Non-pigmented ciliary epithelial cell (primary cell): ENCODE measurements around the gene SPON1.
"Not testable (repeated sequence)": the region's sequence is repeated elsewhere in the genome, so short reads cannot be mapped to it uniquely, and the experiment has no call there.

Experiments used
- DNase-seq: peaks from one replicate; pipeline ENCODE4 v3.0.0-alpha.2; 2010; ENCODE audit warnings: low read depth

Gene SPON1

DNA sequence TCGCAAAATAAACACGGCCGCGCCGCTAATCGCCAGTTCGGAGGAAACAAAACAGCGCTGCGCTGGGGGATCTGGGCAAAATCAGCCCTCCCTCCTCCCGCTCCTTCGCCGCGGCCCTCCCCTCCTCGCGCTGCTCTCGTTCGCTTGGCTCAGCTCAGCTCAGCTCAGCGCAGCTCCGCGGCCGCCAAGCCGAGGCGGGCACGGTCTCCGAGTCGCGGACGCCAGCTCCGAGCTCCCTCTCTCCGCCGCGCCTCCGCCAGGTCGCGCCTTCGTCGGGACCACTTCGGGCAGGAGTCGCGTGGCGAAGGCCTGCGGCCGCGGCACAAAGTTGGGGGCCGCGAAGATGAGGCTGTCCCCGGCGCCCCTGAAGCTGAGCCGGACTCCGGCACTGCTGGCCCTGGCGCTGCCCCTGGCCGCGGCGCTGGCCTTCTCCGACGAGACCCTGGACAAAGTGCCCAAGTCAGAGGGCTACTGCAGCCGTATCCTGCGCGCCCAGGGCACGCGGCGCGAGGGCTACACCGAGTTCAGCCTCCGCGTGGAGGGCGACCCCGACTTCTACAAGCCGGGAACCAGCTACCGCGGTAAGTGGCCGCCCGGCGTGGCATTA is at the start of gene SPON1:
Gene SPON1, plus strand, starts transcription at position 162 of the 607 bp plus-strand sequence. Its CDS starts 182 bp downstream, at position 344.
- no peak for DNase-seq

DNA sequence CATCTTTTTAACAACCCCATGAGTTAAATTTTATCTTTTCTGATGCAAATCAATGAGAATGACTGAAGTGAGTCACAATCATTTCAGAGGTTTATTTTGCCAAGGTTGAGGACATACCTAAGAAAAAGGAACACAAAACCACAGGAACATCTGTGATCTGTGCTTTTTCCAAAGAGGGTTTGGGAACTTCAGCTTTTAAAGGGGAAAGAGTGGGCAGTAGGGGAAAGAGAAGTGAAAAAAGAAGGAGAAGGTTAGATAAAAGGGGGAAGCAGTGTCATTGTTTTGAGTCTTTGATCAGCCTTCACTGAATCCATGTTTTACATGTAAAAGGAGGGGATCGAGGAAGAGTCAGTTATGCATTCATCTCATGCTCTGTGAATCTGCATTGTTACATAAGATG is 45.3 kb upstream of the SPON1 start:
- no peak for DNase-seq

DNA sequence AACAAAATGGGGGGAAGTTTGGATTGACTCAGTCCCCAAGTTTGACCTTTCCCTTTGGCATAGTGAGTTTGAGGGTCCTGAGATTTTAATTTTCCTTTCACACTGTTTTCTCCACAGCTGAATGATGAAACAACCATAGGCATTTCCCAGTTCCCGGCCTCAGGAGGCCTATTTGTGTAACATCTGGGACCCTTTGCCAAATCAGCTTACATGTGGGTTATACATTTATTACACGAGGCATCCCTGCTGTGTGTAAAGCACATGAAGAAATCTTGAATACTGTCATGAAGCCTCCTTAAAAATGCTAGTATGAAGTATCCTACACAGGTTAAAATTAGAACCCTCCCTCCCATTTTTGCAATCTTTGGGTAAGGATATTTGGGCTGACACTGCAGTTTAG is 44.6 kb upstream of the SPON1 start:
- no peak for DNase-seq

DNA sequence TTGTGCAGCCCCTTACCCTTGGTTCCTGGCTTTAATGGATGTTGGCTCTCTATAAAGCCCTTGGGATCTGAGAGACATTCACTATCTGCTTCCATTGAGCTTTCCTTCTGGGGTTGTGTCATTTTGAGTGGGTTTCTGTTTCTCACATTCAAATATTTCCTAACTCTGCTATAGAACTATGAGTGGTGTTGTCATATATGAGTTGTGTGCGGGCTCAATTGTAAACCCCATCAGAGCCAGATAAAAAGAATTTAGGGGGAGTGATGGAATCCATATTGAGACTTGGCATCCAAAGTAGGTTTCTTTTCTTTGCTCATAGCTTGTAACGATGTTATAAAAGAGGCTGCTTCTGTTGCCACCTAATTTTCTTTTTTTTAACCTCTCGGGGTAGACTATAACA is 41.8 kb upstream of the SPON1 start:
- DNase-seq: no peak

DNA sequence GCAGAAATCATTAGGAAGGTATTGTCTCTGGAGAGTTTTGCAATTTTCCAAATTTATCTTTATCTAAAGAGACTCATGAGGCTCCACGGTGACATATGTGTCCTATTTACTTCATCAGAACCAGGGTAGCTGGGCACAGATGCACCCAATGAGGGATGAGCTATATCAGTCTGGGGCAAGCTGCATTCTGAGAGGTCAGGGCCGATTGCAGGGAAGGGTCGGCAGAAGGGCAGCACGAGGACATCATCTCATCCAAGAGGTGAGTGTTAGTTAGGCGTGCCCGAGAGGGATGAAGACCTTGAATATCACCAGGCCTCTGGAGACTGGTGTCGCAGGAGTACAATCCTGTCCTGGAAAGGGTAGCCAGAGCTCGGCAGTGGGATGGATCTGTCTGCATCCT is 41.0 kb upstream of the SPON1 start:
- DNase-seq: no peak

DNA sequence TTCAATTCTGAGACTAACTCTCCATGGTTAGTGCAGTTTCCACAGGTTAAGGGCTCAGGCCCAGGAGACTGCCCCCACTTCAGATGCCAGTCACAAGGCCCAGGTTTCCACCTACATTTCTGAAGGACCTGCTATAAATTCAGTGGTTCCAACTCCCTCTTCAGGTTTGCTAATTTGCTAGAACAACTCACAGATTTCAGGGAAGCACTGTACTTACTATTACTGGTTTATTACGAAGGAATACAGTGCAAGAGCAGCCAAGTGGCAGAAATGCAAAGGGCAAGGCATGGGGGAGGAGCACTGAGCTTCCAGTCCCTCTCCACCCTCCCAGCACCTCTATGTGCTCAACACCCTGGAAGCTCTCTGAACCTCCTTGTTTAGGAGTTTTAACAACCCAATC is 39.3 kb upstream of the SPON1 start:
- DNase-seq: no peak

DNA sequence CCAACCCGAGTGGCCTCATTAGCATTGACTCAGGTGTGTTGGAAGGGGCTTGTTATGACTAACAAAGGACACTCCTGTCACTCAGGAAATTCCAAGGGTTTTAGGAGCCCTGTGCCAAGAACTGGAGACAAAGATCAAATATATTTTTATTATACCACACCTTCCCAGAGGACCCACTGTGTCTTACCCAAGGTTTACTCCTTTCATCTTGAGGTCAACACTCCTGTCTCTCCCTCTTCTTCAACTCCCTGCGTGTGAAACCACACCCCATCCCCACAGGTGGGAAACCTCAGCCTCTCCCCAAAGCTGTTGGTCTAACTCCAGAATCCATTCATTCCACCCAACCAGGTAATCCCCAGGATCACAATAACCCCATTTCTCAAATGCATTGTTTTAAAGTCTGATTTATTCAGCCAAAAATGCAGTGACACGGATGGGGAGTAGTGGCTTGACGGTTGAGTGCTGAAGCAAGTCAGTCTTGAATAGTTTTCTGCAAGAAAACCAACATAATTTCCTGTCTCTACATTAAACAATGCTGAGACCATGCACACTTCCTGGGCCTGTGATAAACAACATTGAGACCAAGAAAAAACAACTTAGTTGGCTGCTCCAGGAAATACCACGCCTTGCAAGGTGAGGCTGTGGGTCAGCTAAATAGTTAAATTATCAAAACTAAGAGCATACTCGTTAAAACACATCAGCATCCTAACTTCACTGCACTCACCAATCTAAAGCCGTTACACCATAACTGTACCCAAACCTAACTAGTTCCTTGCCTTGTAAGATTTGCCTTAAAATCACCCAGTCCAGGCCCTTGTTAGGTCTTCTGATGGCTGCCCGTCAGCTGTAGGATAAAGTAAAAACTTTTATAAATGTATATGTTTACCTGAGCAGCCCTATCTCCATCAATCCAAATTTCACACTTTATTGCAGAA is 38.5 kb upstream of the SPON1 start:
- DNase-seq: no peak

DNA sequence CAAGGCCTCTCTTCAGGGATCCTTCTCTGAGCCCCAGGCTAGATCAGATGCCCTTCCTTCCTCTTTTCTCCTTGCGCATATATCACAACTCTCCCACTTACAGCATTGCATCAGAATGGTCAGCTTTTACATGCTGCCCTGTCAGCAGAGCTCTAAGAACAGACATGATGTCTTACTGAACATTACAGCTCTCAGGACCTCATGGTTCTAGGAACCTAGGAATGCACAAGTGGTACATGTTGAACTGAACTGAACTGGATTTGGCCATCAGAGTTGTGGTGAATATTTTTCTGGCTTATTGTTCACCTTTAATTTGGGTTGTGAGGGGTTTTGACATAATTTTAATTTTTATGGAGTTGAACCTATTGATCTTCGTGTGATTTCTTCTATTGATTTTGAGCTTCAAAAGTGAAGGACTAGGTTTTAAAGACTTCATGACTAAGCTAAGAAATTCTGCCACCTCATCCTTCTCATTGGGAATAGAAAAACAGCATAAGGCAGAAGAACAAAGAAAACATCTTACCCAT is 37.7 kb upstream of the SPON1 start:
- DNase-seq: no peak

DNA sequence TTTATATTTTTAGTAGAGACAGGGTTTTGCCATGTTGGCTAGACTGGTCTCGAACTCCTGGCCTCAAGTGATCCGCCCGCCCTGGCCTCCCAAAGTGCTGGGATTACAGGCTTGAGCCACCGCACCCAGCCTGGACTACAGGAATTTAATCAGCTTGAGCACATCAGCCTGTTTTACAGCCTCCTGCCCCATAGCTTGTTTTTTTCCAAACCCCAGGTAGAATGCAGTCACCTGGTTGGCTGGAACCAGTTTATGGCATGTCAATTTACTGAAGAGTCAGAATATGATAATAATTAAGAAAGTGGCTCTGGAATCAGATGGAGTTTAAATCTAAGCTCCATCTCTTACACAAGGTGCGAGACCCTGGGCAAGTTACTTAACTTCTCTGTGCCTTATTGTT is 36.2 kb upstream of the SPON1 start:
- not testable (repeated sequence) for DNase-seq

DNA sequence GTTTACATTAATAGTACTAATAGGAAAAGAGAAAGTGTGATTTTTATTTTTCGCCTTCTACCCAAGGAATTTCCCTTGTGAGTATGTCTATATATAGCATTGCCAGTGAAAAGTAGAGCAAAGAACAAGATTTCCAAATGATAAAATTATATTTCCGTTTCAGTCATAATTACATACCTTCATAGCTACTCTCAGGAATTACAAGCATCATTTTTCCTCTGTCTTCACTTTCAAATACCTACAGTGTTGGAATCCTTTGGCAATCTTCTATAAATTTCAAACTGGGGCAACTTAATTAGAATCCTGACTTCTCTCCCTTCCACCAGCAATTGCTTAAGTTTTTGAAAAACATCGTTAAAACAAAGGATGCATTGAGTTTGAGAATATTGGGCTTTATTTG is 35.5 kb upstream of the SPON1 start:
- DNase-seq: no peak

DNA sequence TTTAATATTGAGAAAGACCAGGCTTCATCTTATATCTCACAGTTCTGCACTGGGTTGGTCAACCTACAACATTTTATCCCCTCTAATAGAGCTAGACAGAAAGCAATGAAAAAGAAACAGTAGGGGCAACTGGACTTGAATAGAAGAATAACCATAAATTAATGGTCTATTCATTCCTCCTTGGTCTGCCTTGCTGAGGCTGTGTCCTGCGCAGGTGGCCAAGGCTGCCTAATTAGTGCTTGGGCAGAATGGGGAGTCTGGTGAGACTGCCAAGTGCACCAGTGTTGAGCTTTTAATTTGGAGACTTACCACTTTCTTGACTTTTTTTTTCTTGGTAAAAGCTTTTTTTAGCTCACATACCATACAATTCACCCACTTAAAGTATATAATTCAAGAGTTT is 35.0 kb upstream of the SPON1 start:
- DNase-seq: no peak

DNA sequence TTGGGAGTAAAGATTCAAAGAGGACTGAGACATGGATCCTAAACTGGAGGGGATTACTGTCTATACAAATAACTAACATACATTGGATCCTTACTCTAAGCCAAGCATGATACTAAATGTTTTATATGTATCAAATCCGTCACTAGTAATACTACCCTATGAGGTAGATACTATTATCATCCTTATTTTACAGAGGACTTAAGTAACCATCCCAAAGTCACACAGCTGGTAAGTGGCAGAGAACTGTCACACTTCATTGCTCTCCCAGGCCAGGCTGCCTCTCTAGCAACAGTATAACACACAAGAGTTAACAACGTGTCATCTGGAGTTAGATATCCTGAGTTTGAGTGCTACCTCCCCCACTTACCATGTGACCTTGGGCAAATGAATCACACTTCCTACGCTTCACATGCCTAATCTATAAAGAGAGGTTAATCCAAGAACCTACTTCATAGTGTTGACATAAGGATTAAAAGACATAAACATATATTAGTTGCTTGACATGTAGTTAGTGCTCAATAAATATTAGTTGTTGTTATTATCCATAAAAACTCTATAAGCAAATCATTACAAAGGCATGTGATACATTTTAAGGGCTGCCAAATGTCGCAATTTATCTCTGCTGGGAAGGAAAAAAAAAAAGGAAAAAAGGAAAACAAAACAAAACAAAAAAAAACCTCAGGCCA is 33.8 kb upstream of the SPON1 start:
- peak; percentile 61 for DNase-seq

DNA sequence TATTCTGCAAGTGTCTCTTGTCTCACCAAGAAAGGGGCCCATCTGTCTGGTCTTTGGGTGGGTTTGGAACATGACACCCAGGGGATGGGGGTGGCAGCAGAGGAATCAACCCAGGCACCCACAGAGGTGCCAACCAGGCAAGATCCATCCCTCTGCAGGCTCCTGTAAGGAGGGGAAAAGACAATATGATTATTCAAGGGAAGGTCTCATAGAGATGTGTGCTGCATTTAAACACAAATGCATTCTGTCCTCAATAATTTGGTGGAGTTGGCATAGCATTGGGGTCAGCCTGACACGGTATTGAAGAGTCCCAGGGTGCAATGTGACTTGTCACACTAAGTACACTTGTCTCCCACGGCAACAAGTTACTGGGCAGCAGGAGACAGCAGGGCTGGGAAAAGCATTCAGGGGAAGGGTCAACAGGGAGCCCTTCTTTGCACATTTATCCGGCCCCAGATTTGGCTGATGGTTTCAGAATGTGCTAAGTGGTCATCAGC is 33.1 kb upstream of the SPON1 start:
- no peak for DNase-seq

DNA sequence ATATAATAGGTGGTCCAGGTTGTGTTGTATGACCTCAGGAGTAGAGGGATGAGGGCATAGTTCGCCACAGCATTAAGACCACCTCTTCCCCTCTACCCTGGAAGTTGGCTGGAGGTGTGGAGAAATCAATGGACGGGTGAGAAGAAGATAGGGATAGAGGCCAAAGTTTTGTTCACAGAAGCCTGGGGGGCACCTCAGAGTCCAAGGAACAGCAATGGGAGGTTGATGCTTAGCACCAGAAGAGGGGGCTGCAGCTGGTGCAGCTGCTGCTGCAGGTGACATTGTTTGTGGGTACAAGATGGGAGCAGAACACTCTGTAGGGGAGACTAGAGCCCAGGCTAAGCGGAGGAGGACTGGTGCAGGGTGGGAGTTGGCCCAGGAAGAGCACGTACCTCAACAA is 31.2 kb upstream of the SPON1 start:
- no peak for DNase-seq

DNA sequence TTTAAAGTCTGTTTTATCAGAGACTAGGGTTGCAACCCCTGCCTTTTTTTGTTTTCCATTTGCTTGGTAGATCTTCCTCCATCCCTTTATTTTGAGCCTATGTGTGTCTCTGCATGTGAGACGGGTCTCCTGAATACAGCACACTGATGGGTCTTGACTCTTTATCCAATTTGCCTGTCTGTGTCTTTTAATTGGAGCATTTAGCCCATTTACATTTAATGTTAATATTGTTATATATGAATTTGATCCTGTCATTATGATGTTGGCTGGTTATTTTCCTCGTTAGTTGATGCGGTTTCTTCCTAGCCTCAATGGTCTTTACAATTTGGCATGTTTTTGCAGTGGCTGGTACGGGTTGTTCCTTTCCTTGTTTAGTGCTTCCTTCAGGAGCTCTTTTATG is 25.4 kb upstream of the SPON1 start:
- DNase-seq: not testable (repeated sequence)

DNA sequence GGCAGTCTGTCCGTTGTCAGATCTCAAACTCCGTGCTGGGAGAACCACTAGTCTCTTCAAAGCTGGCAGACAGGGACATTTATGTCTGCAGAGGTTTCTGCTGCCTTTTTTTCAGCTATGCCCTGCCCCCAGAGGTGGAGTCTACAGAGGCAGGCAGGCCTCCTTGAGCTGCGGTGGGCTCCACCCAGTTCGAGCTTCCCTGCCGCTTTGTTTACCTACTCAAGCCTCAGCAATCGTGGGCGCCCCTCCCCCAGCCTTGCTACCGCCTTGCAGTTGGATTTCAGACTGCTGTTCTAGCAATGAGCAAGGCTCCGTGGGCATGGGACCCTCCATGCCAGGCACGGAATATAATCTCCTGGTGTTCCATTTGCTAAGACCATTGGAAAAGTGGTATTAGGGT is 23.7 kb upstream of the SPON1 start:
- not testable (repeated sequence) for DNase-seq

DNA sequence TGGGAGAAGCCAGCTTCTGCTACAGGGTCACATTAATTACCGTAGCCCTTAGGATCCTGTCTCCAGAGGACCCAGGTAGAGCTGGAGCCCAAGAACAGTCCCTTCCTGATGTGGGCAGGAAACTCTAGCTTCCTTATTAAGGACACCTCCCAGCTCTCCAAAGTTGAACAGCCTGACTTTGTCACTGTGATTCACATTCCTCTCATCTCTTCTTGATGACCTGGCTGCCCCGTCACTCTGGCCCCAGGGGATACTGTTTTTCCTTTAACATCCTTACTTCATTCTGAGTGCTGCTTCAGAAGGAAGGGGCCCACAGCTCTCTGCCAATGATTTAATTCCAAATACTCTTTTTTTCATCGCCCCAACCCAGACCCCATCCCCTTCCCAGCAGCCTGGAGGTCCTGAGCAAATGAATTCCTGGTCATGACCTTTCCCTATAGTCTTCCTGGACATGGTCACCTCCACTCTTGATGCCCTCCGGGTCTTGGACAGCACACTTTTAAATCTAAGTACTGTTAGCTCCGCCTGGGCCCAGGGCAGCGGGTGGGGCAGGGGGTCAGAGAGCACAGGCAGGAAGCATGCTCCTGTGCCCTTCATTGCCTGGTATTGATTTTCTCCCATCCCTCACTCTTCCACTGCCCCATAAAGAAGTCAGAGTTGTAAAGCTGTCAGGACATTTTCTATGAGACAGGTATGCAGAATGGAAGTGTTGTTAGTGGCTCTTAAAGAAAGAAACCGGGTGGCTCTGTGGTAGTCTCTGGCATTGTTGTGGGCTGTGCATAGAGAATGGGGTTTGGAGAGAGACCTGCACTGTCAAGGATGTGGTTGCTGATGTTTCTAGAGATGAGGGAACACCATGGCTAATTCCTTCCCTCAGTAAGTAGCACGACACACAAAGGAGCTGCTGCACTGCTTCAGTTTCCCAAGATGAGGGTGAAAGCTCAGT is 22.3 kb upstream of the SPON1 start:
- no peak for DNase-seq

DNA sequence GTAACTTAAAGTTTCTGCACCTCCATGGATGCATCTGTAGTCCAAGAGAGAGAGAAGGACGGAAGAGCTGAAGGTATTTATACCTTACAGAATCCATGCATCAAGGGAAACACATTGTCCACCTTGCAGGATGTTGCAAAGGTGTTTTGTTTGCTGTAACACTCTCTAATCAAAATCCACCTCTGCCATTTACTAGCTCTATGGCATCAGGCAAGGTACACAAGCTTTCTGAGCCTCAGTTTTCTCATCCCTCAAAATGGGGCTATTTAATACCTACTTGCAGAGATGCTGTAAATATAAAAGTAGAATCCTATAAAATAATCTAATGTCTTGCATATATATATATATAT is 21.6 kb upstream of the SPON1 start:
- DNase-seq: no peak

DNA sequence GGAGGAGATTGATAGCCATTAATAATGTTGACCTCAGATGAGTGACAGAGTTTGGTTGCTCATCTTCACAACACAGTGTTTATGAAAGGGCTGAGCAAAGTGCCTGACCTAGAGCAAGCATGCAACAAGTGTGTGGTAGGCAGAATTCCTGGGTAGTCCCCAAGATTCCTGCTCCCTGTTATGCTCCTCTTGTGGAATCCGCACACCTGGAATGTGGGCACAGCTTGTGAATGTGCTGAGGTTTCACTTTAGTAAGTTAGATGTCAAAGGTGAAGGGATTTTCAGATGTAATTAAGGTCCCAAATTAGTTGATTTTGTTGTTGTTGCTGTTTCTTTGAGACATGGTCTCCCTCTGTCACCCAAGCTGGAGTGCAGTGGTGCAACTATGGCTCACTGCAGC is 20.7 kb upstream of the SPON1 start:
- DNase-seq: no peak

DNA sequence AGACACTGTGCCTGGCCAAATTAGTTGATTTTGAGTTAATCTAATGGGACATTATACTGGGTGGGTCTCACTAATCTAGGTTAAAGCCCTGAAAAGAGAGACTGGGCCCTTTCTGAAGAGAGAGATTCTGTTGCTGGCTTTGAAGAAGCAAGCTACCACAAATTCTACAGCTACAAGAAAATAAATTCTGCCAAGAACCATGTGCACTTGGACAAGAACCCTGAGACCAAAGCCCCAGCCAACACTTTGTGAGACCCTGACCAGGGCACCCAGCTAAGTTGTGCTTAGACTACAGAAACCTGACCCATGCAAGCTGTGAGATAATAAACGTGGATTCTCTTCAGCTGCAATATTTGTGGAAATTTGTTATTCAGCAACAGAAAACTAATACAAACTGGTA is 20.1 kb upstream of the SPON1 start:
- no peak for DNase-seq

DNA sequence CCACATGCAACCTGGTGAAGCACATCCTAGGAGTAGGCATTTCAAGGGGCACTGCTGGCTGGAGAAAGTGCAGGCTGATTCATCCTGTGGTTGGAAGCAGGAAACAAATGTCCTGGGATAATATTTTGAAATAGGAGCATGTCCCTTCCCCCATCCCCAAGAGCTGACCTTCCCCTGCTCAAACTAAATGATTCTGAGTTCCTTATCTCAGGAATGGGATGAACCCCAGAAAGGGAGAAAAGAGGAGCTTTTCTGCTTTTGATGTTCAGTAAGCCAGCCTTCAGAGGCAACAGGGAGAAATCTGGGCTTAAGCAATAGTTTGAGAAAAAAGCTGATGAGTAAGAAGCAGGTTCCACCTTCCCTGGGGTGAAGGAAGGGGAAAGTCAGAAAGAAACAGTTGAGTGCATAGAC is 19.5 kb upstream of the SPON1 start:
- no peak for DNase-seq

DNA sequence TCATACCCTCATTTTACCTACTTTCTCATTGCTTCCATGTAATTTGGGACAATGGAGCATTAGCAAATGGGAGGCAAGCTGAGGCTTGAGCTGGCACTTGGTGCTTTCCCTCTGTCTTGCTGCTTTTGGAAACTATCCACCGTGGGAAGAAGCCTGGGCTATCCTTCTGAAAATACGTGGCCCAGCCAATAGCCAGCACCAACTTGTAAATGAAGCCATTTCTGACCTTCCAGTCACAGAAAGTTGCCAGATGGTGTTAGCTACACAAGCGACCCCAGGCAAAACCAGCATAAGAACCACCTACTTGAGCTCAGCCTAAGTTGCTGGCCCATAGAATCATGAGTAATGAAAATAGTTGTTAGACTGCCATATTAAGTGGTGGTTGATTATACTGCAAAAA is 18.5 kb upstream of the SPON1 start:
- DNase-seq: no peak
